Suprapubic skin (tissue), 3 donors: ENCODE measurements around the gene SMDT1.

Experiments
- EP300 ChIP-seq: sonication (generic); formaldehyde crosslinking; IDR thresholded peaks from one replicate; pipeline ENCODE4 v1.6.1; 2017; ENCODE audit warnings: antibody characterized with exemption
- POLR2A ChIP-seq, 2 donors: fragments of 450-650 bp; IDR thresholded peaks; one replicate each; pipeline ENCODE4 v1.6.1; 2017; ENCODE audit warnings: antibody characterized with exemption in 2 of 2, mild to moderate bottlenecking in 2 of 2, moderate library complexity in 2 of 2
- TF ChIP-seq, protein P1 (sequence below), 2 donors: fragments of 200-600 bp in 1 of 2; fragments of 450-650 bp in 1 of 2; sonication (generic) in 1 of 2; IDR thresholded peaks; one replicate each; pipeline ENCODE4 v1.5.1; 2016 to 2019; ENCODE audit warnings: antibody characterized with exemption in 2 of 2, mild to moderate bottlenecking in 1 of 2, moderate library complexity in 1 of 2

DNA sequence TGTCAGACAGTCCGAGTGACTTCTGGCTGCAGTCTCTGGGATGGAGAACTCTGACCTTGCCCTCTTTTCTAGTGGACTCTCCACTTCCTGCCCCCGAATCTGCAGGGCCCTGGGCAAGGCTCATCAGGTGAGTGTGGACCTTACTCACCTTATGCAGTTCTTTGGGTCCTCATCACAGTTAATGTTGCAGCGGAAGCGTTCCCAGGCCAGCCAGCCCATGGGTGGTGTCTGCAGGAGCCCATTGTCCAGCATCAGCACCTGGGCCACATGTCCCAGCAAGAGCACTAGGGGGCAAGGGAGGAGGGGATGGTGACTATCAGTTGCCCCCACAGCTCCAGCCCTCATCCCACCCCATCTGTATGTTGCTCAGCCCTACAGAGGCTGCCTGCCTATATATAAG lies 11.2 kb upstream of the SMDT1 start:
- TF ChIP-seq, protein P1, sequence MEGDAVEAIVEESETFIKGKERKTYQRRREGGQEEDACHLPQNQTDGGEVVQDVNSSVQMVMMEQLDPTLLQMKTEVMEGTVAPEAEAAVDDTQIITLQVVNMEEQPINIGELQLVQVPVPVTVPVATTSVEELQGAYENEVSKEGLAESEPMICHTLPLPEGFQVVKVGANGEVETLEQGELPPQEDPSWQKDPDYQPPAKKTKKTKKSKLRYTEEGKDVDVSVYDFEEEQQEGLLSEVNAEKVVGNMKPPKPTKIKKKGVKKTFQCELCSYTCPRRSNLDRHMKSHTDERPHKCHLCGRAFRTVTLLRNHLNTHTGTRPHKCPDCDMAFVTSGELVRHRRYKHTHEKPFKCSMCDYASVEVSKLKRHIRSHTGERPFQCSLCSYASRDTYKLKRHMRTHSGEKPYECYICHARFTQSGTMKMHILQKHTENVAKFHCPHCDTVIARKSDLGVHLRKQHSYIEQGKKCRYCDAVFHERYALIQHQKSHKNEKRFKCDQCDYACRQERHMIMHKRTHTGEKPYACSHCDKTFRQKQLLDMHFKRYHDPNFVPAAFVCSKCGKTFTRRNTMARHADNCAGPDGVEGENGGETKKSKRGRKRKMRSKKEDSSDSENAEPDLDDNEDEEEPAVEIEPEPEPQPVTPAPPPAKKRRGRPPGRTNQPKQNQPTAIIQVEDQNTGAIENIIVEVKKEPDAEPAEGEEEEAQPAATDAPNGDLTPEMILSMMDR (IDR thresholded peaks at IDR 0.05) = no peak
- TF ChIP-seq POLR2A (IDR thresholded peaks at IDR 0.05) (no peak), EP300 (no peak)
